ENCODE measurements around the gene CDH4.

Gene CDH4

GRCh38 chr20:61819921-61820825 lies 568.1 kb downstream of the CDH4 start:
- Histone ChIP-seq H3K4me2 (ENCODE audit: low read length) (no peak overlapping the region), H3K36me3 (ENCODE audit: insufficient read depth, low read length) (no peaks in the 10 kb centered on the region), H3K4me1 (ENCODE audit: control insufficient read depth, insufficient read depth, low read length) (no peaks in the 10 kb centered on the region), H3K27me3 (ENCODE audit: control insufficient read depth, insufficient read depth, low read length) (no peaks in the 10 kb centered on the region), H3K9me3 (replicated peaks; ENCODE audit: low read length) (no peaks in the 10 kb centered on the region), H3K9ac (ENCODE audit: low read depth, low read length) (no peak overlapping the region), H3K4me3 (ENCODE audit: low read length) (no peak overlapping the region)

GRCh38 chr20:61821735-61822134 lies 569.7 kb downstream of the CDH4 start:
- Histone ChIP-seq H3K4me1 (ENCODE audit: control insufficient read depth, insufficient read depth, low read length) (no peaks in the 10 kb centered on the region), H3K4me3 (ENCODE audit: low read length) (no peak overlapping the region), H3K36me3 (ENCODE audit: insufficient read depth, low read length) (no peaks in the 10 kb centered on the region), H3K9ac (ENCODE audit: low read depth, low read length) (no peak overlapping the region), H3K4me2 (ENCODE audit: low read length) (no peak overlapping the region), H3K27me3 (ENCODE audit: control insufficient read depth, insufficient read depth, low read length) (no peaks in the 10 kb centered on the region), H3K9me3 (replicated peaks; ENCODE audit: low read length) (no peaks in the 10 kb centered on the region)

GRCh38 chr20:61822396-61822795 lies 570.3 kb downstream of the CDH4 start:
- H3K9me3 ChIP-seq (replicated peaks; ENCODE audit: low read length) = no peaks in the 10 kb centered on the region

GRCh38 chr20:61823242-61823641 lies 571.2 kb downstream of the CDH4 start:
- no peak overlapping the region for H3K9ac ChIP-seq (ENCODE audit: low read depth, low read length)
- no peaks in the 10 kb centered on the region for H3K9me3 ChIP-seq (replicated peaks; ENCODE audit: low read length)
- no peak overlapping the region for H3K4me3 ChIP-seq (ENCODE audit: low read length)
- H3K4me1 ChIP-seq (ENCODE audit: control insufficient read depth, insufficient read depth, low read length) = no peaks in the 10 kb centered on the region
- H3K36me3 ChIP-seq (ENCODE audit: insufficient read depth, low read length) = no peaks in the 10 kb centered on the region
- H3K27me3 ChIP-seq (ENCODE audit: control insufficient read depth, insufficient read depth, low read length) = no peaks in the 10 kb centered on the region
- no peak overlapping the region for H3K4me2 ChIP-seq (ENCODE audit: low read length)

More at GRCh38 chr20:61822396-61822795, 570.3 kb downstream of the CDH4 start:
- Histone ChIP-seq H3K27me3 (ENCODE audit: control insufficient read depth, insufficient read depth, low read length) (no peaks in the 10 kb centered on the region), H3K4me3 (ENCODE audit: low read length) (no peak overlapping the region), H3K4me2 (ENCODE audit: low read length) (no peak overlapping the region), H3K36me3 (ENCODE audit: insufficient read depth, low read length) (no peaks in the 10 kb centered on the region), H3K4me1 (ENCODE audit: control insufficient read depth, insufficient read depth, low read length) (no peaks in the 10 kb centered on the region), H3K9ac (ENCODE audit: low read depth, low read length) (no peak overlapping the region)

GRCh38 chr20:61828891-61829290 lies 576.8 kb downstream of the CDH4 start:
- no peaks in the 10 kb centered on the region for H3K9me3 ChIP-seq (replicated peaks; ENCODE audit: low read length)
- H3K4me3 ChIP-seq (ENCODE audit: low read length) = no peak overlapping the region
- H3K36me3 ChIP-seq (ENCODE audit: insufficient read depth, low read length) = no peaks in the 10 kb centered on the region
- H3K4me2 ChIP-seq (ENCODE audit: low read length) = no peak overlapping the region
- H3K27me3 ChIP-seq (ENCODE audit: control insufficient read depth, insufficient read depth, low read length) = no peaks in the 10 kb centered on the region
- H3K4me1 ChIP-seq (ENCODE audit: control insufficient read depth, insufficient read depth, low read length) = no peaks in the 10 kb centered on the region
- H3K9ac ChIP-seq (ENCODE audit: low read depth, low read length) = no peak overlapping the region

- Histone ChIP-seq H3K9me3 (replicated peaks; ENCODE audit: low read length) (no peaks in the 10 kb centered on the region), H3K36me3 (ENCODE audit: insufficient read depth, low read length) (no peaks in the 10 kb centered on the region), H3K9ac (ENCODE audit: low read depth, low read length) (no peak overlapping the region), H3K27me3 (ENCODE audit: control insufficient read depth, insufficient read depth, low read length) (no peaks in the 10 kb centered on the region), H3K4me3 (ENCODE audit: low read length) (no peak overlapping the region), H3K4me1 (ENCODE audit: control insufficient read depth, insufficient read depth, low read length) (no peaks in the 10 kb centered on the region), H3K4me2 (ENCODE audit: low read length) (no peak overlapping the region)
Measured at GRCh38 chr20:61829526-61829925, 577.5 kb downstream of the CDH4 start.

- no peak overlapping the region for H3K4me2 ChIP-seq (ENCODE audit: low read length)
- H3K27me3 ChIP-seq (ENCODE audit: control insufficient read depth, insufficient read depth, low read length) = no peaks in the 10 kb centered on the region
- H3K36me3 ChIP-seq (ENCODE audit: insufficient read depth, low read length) = no peaks in the 10 kb centered on the region
- no peak overlapping the region for H3K4me3 ChIP-seq (ENCODE audit: low read length)
- no peak overlapping the region for H3K9ac ChIP-seq (ENCODE audit: low read depth, low read length)
- H3K9me3 ChIP-seq (replicated peaks; ENCODE audit: low read length) = no peaks in the 10 kb centered on the region
- peaks cover 3% of the 10 kb centered on the region for H3K4me1 ChIP-seq (ENCODE audit: control insufficient read depth, insufficient read depth, low read length)
Measured at GRCh38 chr20:61830241-61830930, 578.3 kb downstream of the CDH4 start.

- H3K9ac ChIP-seq (ENCODE audit: low read depth, low read length) = no peak overlapping the region
- H3K27me3 ChIP-seq (ENCODE audit: control insufficient read depth, insufficient read depth, low read length) = no peaks in the 10 kb centered on the region
- no peak overlapping the region for H3K4me2 ChIP-seq (ENCODE audit: low read length)
- no peaks in the 10 kb centered on the region for H3K9me3 ChIP-seq (replicated peaks; ENCODE audit: low read length)
- no peaks in the 10 kb centered on the region for H3K36me3 ChIP-seq (ENCODE audit: insufficient read depth, low read length)
- H3K4me1 ChIP-seq (ENCODE audit: control insufficient read depth, insufficient read depth, low read length) = peaks cover 3% of the 10 kb centered on the region
- H3K4me3 ChIP-seq (ENCODE audit: low read length) = no peak overlapping the region
Measured at GRCh38 chr20:61830991-61831390, 578.9 kb downstream of the CDH4 start.

GRCh38 chr20:61832181-61832580 lies 580.1 kb downstream of the CDH4 start:
- H3K9me3 ChIP-seq (replicated peaks; ENCODE audit: low read length) = no peaks in the 10 kb centered on the region
- no peak overlapping the region for H3K9ac ChIP-seq (ENCODE audit: low read depth, low read length)
- H3K4me2 ChIP-seq (ENCODE audit: low read length) = no peak overlapping the region
- no peaks in the 10 kb centered on the region for H3K27me3 ChIP-seq (ENCODE audit: control insufficient read depth, insufficient read depth, low read length)
- H3K4me1 ChIP-seq (ENCODE audit: control insufficient read depth, insufficient read depth, low read length) = peaks cover 3% of the 10 kb centered on the region
- H3K4me3 ChIP-seq (ENCODE audit: low read length) = no peak overlapping the region
- H3K36me3 ChIP-seq (ENCODE audit: insufficient read depth, low read length) = no peaks in the 10 kb centered on the region

- H3K4me1 ChIP-seq (ENCODE audit: control insufficient read depth, insufficient read depth, low read length) = peaks cover 3% of the 10 kb centered on the region
- H3K27me3 ChIP-seq (ENCODE audit: control insufficient read depth, insufficient read depth, low read length) = no peaks in the 10 kb centered on the region
- no peaks in the 10 kb centered on the region for H3K9me3 ChIP-seq (replicated peaks; ENCODE audit: low read length)
Measured at GRCh38 chr20:61833807-61834610, 581.9 kb downstream of the CDH4 start.

GRCh38 chr20:61835301-61835700 lies 583.2 kb downstream of the CDH4 start:
- H3K9me3 ChIP-seq (replicated peaks; ENCODE audit: low read length) = no peaks in the 10 kb centered on the region
- H3K4me1 ChIP-seq (ENCODE audit: control insufficient read depth, insufficient read depth, low read length) = peaks cover 3% of the 10 kb centered on the region

More at GRCh38 chr20:61833807-61834610, 581.9 kb downstream of the CDH4 start:
- Histone ChIP-seq H3K4me2 (ENCODE audit: low read length) (no peak overlapping the region), H3K4me3 (ENCODE audit: low read length) (no peak overlapping the region), H3K36me3 (ENCODE audit: insufficient read depth, low read length) (no peaks in the 10 kb centered on the region), H3K9ac (ENCODE audit: low read depth, low read length) (no peak overlapping the region)

More at GRCh38 chr20:61835301-61835700, 583.2 kb downstream of the CDH4 start:
- Histone ChIP-seq H3K4me2 (ENCODE audit: low read length) (no peak overlapping the region), H3K27me3 (ENCODE audit: control insufficient read depth, insufficient read depth, low read length) (no peaks in the 10 kb centered on the region), H3K9ac (ENCODE audit: low read depth, low read length) (no peak overlapping the region), H3K4me3 (ENCODE audit: low read length) (no peak overlapping the region), H3K36me3 (ENCODE audit: insufficient read depth, low read length) (no peaks in the 10 kb centered on the region)
